HCT116 (cell line): ENCODE data around the gene AXL. TPM values are rescaled to one million over a fixed set of nuclear protein-coding genes. Genes with fewer than 3 reads are reported as not detected.

Experiments used
- ATAC-seq: fragments of 200-7000 bp; cut with Tn5 transposase; 2 replicates; pipeline ENCODE4 v1.9.1; 2020; ENCODE audit warnings: mild to moderate bottlenecking, moderate library complexity
- BruUV-seq: library from RNA; stranded (reverse); fragments of 400-500 nt; replicated peaks from 2 replicates; lab custom pipeline; 2021; lab: Mats Ljungman, UMichigan
- CTCF ChIA-PET: fragments of 300-600 bp; sonication (Branson Sonifier 250); formaldehyde crosslinking; loops from one replicate; lab custom pipeline; 2021; ENCODE audit warnings: antibody characterized with exemption; lab: Charles Lee
- POLR2A ChIA-PET: fragments of 300-600, 350-600 bp; sonication (Branson Sonifier 250); formaldehyde crosslinking; loops from one replicate; lab custom pipeline; 2021; ENCODE audit warnings: antibody characterized with exemption; lab: Charles Lee
- RAD21 ChIA-PET, 2 experiments: fragments of 300-600 bp; sonication (Branson Sonifier 250); formaldehyde crosslinking; loops; one replicate each; lab custom pipeline; 2023; ENCODE audit warnings: low total read pairs in 2 of 2; ENCODE audit not compliant: uncharacterized antibody in 2 of 2, unreplicated experiment in 2 of 2, low non-redundant PET in 1 of 2; lab: Charles Lee
- DNase-seq: peaks from one replicate; pipeline ENCODE4 v3.0.0-alpha.2; 2010; ENCODE audit warnings: low read depth, low spot score
- H2AFZ ChIP-seq: fragments of 200-600 bp; shearing (Covaris generic), sonication (generic); 2 replicates; pipeline ENCODE4 v1.6.1; 2017; ENCODE audit warnings: low read depth, mixed run types, mixed read lengths, antibody characterized with exemption, low read length; ENCODE audit not compliant: poor library complexity, severe bottlenecking
- H3K27ac ChIP-seq: 2 replicates; pipeline ENCODE4 v1.5.1; 2012; ENCODE audit warnings: low read depth, low read length
- H3K27me3 ChIP-seq: fragments of 200-600 bp; sonication (generic); 2 replicates; pipeline ENCODE4 v1.6.1; 2016; ENCODE audit warnings: mixed run types, low read length, mixed read lengths; ENCODE audit not compliant: insufficient read depth
- H3K36me3 ChIP-seq, 2 experiments: fragments of 200-500 bp in 1 of 2; fragments of 200-600 bp in 1 of 2; sonication (Bioruptor generic) in 1 of 2; sonication (generic) in 1 of 2; 2 replicates each; pipeline versions ENCODE4 v1.5.1 to v1.6.1; 2014 to 2016; ENCODE audit warnings: low read length in 2 of 2, inconsistent platforms in 1 of 2, mixed read lengths in 1 of 2, mixed run types in 1 of 2; ENCODE audit not compliant: insufficient read depth in 2 of 2, control insufficient read depth in 1 of 2
- H3K4me1 ChIP-seq, 2 experiments: fragments of 200-600 bp in 1 of 2; sonication (generic) in 1 of 2; 2 replicates each; pipeline versions ENCODE4 v1.5.1 to v1.6.1; 2012 to 2017; ENCODE audit warnings: low read length in 2 of 2, inconsistent platforms in 1 of 2, mild to moderate bottlenecking in 1 of 2, mixed read lengths in 1 of 2, mixed run types in 1 of 2, moderate library complexity in 1 of 2; ENCODE audit not compliant: insufficient read depth in 2 of 2, control insufficient read depth in 1 of 2
- H3K4me2 ChIP-seq: fragments of 200-600 bp; sonication (generic); 2 replicates; pipeline ENCODE4 v1.6.1; 2017; ENCODE audit warnings: mixed run types, low read length, mixed read lengths
- H3K4me3 ChIP-seq, 2 experiments: fragments of 200-600 bp in 1 of 2; sonication (generic) in 1 of 2; replicated peaks in 1 of 2; 2 replicates each; pipeline ENCODE4 v1.5.1; 2011 to 2016; ENCODE audit warnings: low read length in 2 of 2, control low read depth in 1 of 2, low read depth in 1 of 2, mild to moderate bottlenecking in 1 of 2, mixed read lengths in 1 of 2, mixed run types in 1 of 2
- H3K79me2 ChIP-seq: fragments of 200-600 bp; sonication (generic); 2 replicates; pipeline ENCODE4 v1.6.1; 2017; ENCODE audit warnings: mild to moderate bottlenecking, mixed run types, low read length, moderate library complexity, mixed read lengths; ENCODE audit not compliant: insufficient read depth
- H3K9ac ChIP-seq: fragments of 200-600 bp; sonication (generic); 2 replicates; pipeline ENCODE4 v1.6.1; 2016; ENCODE audit warnings: low read length, mixed read lengths
- H3K9me2 ChIP-seq: fragments of 200-600 bp; sonication (generic), shearing (Covaris generic); 2 replicates; pipeline ENCODE4 v1.6.1; 2017; ENCODE audit warnings: mixed run types, mild to moderate bottlenecking, moderate library complexity; ENCODE audit not compliant: insufficient read depth
- H3K9me3 ChIP-seq, 2 experiments: fragments of 200-500 bp in 1 of 2; fragments of 200-600 bp in 1 of 2; sonication (Bioruptor generic) in 1 of 2; sonication (generic) in 1 of 2; 2 replicates each; pipeline ENCODE4 v1.6.1; 2014 to 2017; ENCODE audit warnings: low read length in 2 of 2, mixed read lengths in 2 of 2, inconsistent platforms in 1 of 2, low read depth in 1 of 2, mild to moderate bottlenecking in 1 of 2, mixed run types in 1 of 2, moderate library complexity in 1 of 2; ENCODE audit not compliant: control insufficient read depth in 1 of 2, insufficient read depth in 1 of 2
- H4K20me1 ChIP-seq: fragments of 200-600 bp; sonication (generic), shearing (Covaris generic); 2 replicates; pipeline ENCODE4 v1.6.1; 2017; ENCODE audit warnings: mixed run types, mild to moderate bottlenecking, moderate library complexity; ENCODE audit not compliant: insufficient read depth
- CBX3 ChIP-seq: IDR thresholded peaks from 2 replicates; pipeline ENCODE4 v1.6.1; 2012; ENCODE audit warnings: low read depth
- EGR1 ChIP-seq: IDR thresholded peaks from 2 replicates; pipeline ENCODE4 v1.6.1; 2012; ENCODE audit warnings: low read depth
- EZH2 ChIP-seq: fragments of 200-600 bp; sonication (generic); IDR thresholded peaks from 2 replicates; pipeline ENCODE4 v1.6.1; 2017; ENCODE audit warnings: antibody characterized with exemption, mixed run types
- EZH2phosphoT487 ChIP-seq: fragments of 200-600 bp; IDR thresholded peaks from 2 replicates; pipeline ENCODE4 v1.6.1; 2018; ENCODE audit warnings: antibody characterized with exemption, borderline replicate concordance
- SP1 ChIP-seq: IDR thresholded peaks from 2 replicates; pipeline ENCODE4 v1.6.1; 2012; ENCODE audit warnings: low read depth
- SRF ChIP-seq: IDR thresholded peaks from 2 replicates; pipeline ENCODE4 v1.6.1; 2012; ENCODE audit warnings: low read depth
- TCF7L2 ChIP-seq: IDR thresholded peaks from 2 replicates; pipeline ENCODE4 v1.7.0; 2011; ENCODE audit warnings: borderline replicate concordance, inconsistent platforms; ENCODE audit not compliant: insufficient read depth, insufficient read length; ENCODE audit errors: extremely low read depth
- ZBTB33 ChIP-seq: IDR thresholded peaks from 2 replicates; pipeline ENCODE4 v1.6.1; 2011; ENCODE audit warnings: mild to moderate bottlenecking, low read length, moderate library complexity; ENCODE audit not compliant: insufficient replicate concordance; ENCODE audit errors: extremely low read depth
- intact Hi-C: fragments of 100-400 bp; cut with micrococcal nuclease; formaldehyde crosslinking; loops from 2 replicates; pipeline ENCODE4 v1.10.0; 2022
- total RNA-seq: library from RNA; stranded (reverse); gene quantifications from one replicate; pipeline ENCODE4 v1.2.1, GENCODE V29; 2021; ENCODE audit not compliant: unreplicated experiment

Gene AXL
- total RNA-seq, 1 experiment from 2014 or later, result 47.4 TPM

GRCh38 chr19:41198559-41198958 lies 20.5 kb upstream of the AXL start:
- no peak for TF ChIP-seq EGR1
- no peak for TF ChIP-seq ZBTB33
- no peak for TF ChIP-seq SP1
- TF ChIP-seq CBX3, result no peak
- no peak for TF ChIP-seq EZH2phosphoT487
- TF ChIP-seq TCF7L2, result no peak
- TF ChIP-seq EZH2, result no peak
- no peak for TF ChIP-seq SRF
- TF ChIP-seq, all 23 proteins: peak for 0
- ATAC-seq, result no peak
- Histone ChIP-seq H3K27me3 (no peaks in the 10 kb centered on the region), H3K36me3 (peaks cover 0 to 5% of the 10 kb centered on the region in 2 experiments; a peak in 2 of 4 replicates), H3K9me3 (no peaks in the 10 kb centered on the region), H3K9me2 (no peaks in the 10 kb centered on the region), H3K4me2 (no peak overlapping the region), H3K9ac (no peak overlapping the region), H2AFZ (no peak overlapping the region), H3K79me2 (no peaks in the 10 kb centered on the region), H3K4me1 (peaks cover 0 to 6% of the 10 kb centered on the region in 2 experiments; a peak in 2 of 4 replicates), H3K27ac (no peak overlapping the region), H4K20me1 (no peaks in the 10 kb centered on the region), H3K4me3 (no peak overlapping the region)
- ChIA-PET POLR2A (no interaction called here), CTCF (interaction anchor here (0.8 kb wide), 1 partner anchor 64 kb away, joined by 3 read pairs; no protein-coding TSS in a partner anchor), RAD21 (no interaction called here)
- BruUV-seq, result no TSS peak
- intact Hi-C loops, result no loop called here
- DNase-seq, result no peak
